ENCODE measurements around the gene HTT. TPM values are rescaled to one million over a fixed set of nuclear protein-coding genes. Genes with fewer than 3 reads are reported as not detected.

Gene HTT
- total RNA-seq, 4 donors from 2014 or later: 31.1 to 48.6 (median 43.0) TPM

- peaks cover 0 to 7% (median 0%) of the 10 kb centered on the region in 3 donors for H3K4me1 ChIP-seq
- TF ChIP-seq CTCF (IDR thresholded peaks at IDR 0.05) (no peak), POLR2A (IDR thresholded peaks at IDR 0.05) (no peak), EP300 (IDR thresholded peaks at IDR 0.05) (no peak)
- no peaks in the 10 kb centered on the region for H3K27me3 ChIP-seq
- no peak for ATAC-seq
- H3K9me3 ChIP-seq: no peaks in the 10 kb centered on the region
- no peak overlapping the region for H3K27ac ChIP-seq
- no peak overlapping the region for H3K4me3 ChIP-seq
- peaks cover 5 to 98% of the 10 kb centered on the region in 2 donors for H3K36me3 ChIP-seq
These were observed 102.9 kb downstream of the HTT start for GRCh38 chr4:3177426-3177825.

- Histone ChIP-seq H3K36me3 (peaks cover 5 to 98% of the 10 kb centered on the region in 2 donors), H3K9me3 (no peaks in the 10 kb centered on the region), H3K27ac (no peak overlapping the region), H3K27me3 (no peaks in the 10 kb centered on the region), H3K4me1 (peaks cover 0 to 7% (median 0%) of the 10 kb centered on the region in 3 donors), H3K4me3 (no peak overlapping the region)
- ATAC-seq: no peak
- 91 to 96% methylated on average over 6 of the region's 7 CpGs for WGBS, 2 donors (ENCODE audit: low coverage in 1 of 2)
- no peak for TF ChIP-seq CTCF (IDR thresholded peaks at IDR 0.05)
- TF ChIP-seq POLR2A (IDR thresholded peaks at IDR 0.05): no peak
- TF ChIP-seq EP300 (IDR thresholded peaks at IDR 0.05): no peak
- TF ChIP-seq POLR2AphosphoS5 (IDR thresholded peaks at IDR 0.05): no peak
These were observed 103.4 kb downstream of the HTT start for GRCh38 chr4:3177905-3178304.

- Histone ChIP-seq H3K36me3 (peaks cover 5 to 98% of the 10 kb centered on the region in 2 donors), H3K9me3 (no peaks in the 10 kb centered on the region), H3K4me1 (peaks cover 0 to 7% (median 0%) of the 10 kb centered on the region in 3 donors), H3K4me3 (no peak overlapping the region), H3K27ac (no peak overlapping the region), H3K27me3 (no peaks in the 10 kb centered on the region)
- TF ChIP-seq POLR2AphosphoS5 (IDR thresholded peaks at IDR 0.05): no peak
- no peak for TF ChIP-seq POLR2A (IDR thresholded peaks at IDR 0.05)
- TF ChIP-seq CTCF (IDR thresholded peaks at IDR 0.05): no peak
- TF ChIP-seq EP300 (IDR thresholded peaks at IDR 0.05): no peak
- no peak for ATAC-seq
- WGBS, 2 donors (ENCODE audit: low coverage in 1 of 2): 82 to 89% methylated on average over 7 to 9 of the region's 9 CpGs
These were observed 103.9 kb downstream of the HTT start for GRCh38 chr4:3178351-3178750.

GRCh38 chr4:3179126-3179706 is 104.7 kb downstream of the HTT start:
- ATAC-seq: no peak
- WGBS, 2 donors (ENCODE audit: low coverage in 1 of 2): 46% methylated on average over 5 of the region's 12 CpGs; no CpG with 5 or more reads in 1 of the 2 donors
- no peak overlapping the region for H3K27ac ChIP-seq

More at GRCh38 chr4:3179126-3179706, 104.7 kb downstream of the HTT start:
- H3K4me3 ChIP-seq: no peak overlapping the region
- no peaks in the 10 kb centered on the region for H3K27me3 ChIP-seq
- TF ChIP-seq POLR2AphosphoS5 (IDR thresholded peaks at IDR 0.05) (no peak), CTCF (IDR thresholded peaks at IDR 0.05) (no peak), EP300 (IDR thresholded peaks at IDR 0.05) (no peak), POLR2A (IDR thresholded peaks at IDR 0.05) (no peak)
- no peaks in the 10 kb centered on the region for H3K9me3 ChIP-seq
- H3K36me3 ChIP-seq: peaks cover 5 to 98% of the 10 kb centered on the region in 2 donors
- H3K4me1 ChIP-seq: peaks cover 0 to 7% (median 0%) of the 10 kb centered on the region in 3 donors
